HG03378 (cell line): ENCODE measurements around the gene CHRNB2.

Source experiments
- ATAC-seq: cut with Tn5 transposase; IDR thresholded peaks from one replicate; pipeline ENCODE4 v1.9.1; 2021; ENCODE audit warnings: mild to moderate bottlenecking, moderate library complexity; ENCODE audit not compliant: unreplicated experiment

CHRNB2 gene

DNA sequence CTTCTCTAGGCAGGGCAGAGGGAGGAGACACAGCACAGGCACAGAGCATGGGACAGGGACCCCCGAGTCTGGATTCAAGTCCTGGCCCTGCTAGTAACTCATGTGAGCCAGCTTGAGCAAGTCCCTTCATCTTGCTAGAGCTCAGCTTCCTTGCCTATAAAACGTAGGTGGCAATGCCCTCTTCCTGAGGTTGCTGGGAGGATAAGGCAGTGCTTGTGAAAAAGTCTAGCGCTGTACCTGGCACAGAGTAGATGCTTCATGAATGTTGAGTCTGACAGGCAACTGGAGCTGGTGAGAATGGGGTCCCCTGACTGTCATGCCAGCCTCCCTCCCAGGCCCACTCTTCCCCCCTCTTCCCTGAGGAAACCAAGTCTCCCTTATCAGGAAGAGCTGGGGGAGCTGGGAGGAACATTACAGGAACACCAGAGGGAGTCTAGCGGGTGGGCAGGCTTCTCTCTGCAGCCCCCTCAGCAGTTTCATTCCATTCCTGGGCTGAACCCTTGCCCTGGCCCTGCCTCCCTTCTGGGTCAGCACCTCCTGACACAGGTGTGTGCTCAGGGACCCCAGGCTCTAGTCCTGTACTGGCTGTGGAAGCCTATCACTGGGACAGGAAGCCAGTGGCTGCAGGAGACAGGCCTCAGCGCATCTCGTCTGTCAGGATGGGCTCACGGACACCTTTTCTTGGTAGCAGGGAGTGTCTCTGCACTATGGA is 9.9 kb downstream of the CHRNB2 start:
- ATAC-seq = no peak

DNA sequence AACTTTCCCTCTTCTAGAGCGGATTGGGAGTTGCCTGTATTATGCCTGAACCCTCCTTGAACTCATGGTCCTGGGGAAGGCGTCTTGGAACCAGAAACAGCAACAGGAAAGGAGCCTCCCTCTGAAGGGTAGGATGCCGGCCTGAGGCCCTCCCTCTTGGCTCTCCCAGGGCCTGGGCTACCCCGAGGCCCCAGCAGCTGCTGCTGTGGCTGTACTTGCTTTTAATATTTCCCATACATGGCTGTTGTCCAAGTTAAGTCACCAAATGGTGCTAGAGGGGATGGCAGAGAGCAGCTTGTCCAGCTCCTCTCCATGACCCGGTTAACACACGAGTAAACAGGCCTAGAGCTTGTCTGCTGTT is 10.5 kb downstream of the CHRNB2 start:
- no peak for ATAC-seq

DNA sequence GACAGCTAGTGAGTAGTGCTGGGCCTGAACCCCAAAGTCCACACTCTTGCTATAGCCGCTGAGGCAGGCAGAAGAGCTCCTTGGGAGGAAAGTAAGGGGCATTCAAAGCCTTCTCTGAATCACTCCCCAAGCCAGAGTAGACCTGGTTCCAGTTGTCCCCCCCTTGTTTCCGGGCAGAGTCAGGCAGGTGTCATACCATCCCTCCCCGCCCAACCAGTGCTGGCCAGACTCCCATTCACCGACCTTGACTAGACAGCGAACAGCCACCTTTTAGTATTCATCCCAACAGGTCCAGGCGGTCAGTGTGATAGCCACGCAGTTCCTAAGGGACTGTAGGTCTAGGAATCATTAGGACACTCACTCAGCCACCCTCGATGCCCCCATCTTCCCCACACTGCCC is 11.8 kb downstream of the CHRNB2 start:
- no peak for ATAC-seq

DNA sequence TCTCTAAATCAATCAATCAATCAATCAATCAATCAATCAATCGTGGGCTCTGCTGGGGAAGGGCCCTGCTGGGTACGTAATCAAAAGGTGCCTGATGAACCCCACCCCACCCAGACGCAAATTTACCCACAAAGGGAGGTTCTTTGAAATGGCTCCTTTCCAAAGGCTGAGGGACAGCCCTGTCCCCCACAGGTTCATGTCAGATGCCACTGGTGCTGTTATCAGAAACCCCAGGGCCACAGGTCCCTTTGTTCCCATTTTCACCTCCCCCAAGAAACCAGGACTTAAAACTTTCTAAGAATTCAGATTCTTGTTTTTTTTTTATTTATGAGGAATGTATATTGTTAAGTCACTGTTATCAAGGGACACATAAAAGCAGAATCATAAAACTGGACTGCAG is 14.2 kb downstream of the CHRNB2 start:
- no peak for ATAC-seq

DNA sequence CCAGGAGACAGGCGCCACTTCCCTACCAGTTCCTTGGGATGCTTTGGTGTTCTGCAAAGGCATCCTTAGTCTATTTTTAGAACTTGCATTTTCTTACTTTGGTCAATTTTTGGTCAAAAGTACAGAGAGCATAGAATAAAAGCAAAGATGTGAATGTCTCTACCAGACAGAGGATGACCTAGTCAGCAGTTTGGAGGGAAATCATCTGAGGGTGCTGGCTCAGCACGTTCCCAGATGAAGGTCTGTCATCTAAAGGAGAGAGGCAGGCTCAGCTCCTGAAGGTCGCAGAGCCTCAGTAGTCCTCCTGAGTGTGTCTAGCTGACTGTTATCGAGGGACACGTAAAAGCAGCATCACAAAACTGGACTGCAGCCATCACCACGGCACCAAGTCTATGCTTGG is 15.3 kb downstream of the CHRNB2 start:
- no peak for ATAC-seq

DNA sequence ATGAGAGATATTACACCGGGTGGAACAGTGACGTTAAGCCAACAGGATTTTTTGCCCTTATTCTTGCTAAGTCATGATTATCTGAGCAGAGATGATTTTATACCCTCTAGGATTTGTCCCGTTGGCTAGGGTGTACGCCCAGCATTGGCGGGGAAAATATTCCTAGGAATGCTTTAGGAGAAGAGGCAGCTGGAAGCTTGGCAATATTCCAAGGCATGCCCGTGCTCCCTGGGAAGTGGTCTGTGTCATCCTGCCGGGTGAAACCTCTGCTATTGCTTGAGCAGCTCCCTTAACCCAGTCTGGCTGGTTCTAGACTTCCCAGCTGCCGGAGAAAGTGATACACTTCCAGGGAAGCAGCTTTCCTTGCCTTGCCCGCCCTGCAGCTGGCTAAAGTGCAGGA is 16.2 kb downstream of the CHRNB2 start:
- ATAC-seq = no peak

DNA sequence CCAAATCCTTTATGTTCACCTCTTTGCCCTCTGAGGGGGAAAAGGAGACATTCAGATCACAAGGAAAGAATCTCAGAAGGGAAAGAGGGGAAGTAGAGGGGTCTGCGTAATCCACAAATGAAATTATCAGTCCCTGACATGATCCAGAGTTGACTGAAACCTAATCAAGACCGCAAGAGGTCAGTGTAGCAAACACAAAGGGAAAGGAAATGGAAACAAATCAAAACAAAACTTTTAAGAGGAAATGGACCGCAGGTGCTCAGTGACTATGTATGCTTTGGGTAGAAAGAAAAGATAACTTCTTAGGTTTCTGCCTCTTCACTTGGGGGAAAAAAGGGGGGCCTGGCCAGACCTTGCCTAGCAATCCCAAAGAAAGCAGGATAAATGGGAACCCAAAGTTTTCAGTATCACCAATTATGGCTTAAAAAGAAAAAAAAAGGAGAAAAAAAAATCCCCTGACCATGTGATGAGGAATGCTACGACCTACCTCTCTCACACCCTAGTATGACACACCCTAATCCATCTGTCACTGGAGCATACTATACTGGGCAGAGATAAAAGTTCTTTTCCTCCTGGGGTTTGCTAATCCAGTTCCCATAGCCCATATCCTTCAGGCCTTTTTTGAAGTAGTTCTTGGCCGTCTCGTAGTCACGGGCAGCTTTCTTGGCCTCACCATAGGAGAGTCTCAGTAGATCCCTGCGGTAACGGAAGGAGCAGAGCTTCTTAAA is 16.9 kb downstream of the CHRNB2 start:
- no peak for ATAC-seq

DNA sequence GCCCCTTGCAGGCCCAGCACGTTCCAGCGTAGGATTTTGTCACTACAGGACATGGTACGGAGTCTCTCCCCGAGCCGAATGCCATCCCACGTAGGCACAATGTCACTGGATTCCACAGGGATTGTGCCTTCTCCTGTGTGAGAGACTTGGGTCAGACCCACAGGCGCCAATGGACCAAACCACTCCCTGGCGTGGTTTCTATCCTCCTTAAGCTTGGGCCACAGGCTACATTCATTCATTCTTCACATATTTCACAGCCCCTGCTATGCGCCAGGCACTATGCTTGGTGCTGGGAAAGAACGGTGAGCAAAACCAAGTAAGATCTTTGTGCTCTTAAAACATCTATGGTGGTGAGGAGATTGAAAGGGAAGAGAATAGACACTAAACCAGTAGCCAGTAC is 18.7 kb downstream of the CHRNB2 start:
- no peak for ATAC-seq

DNA sequence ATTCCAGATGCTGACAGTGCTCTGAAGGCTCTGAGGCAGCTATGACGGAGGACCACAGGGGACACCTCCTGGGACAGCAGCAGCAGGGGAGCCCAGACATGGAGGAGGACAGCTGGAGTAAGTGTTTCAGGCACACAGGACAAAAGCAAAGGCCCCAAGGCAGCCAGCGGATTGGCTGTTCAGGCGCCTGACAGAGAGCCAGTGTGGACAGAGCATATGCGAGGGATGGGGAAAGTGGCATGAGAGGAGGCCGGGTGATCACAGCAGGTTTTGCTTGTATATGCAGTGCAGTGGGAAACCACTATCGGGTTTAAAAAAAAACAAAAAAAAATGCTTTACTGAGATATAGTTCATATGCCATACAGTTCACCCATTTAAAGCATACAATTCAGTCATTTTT is 19.1 kb downstream of the CHRNB2 start:
- ATAC-seq = no peak

DNA sequence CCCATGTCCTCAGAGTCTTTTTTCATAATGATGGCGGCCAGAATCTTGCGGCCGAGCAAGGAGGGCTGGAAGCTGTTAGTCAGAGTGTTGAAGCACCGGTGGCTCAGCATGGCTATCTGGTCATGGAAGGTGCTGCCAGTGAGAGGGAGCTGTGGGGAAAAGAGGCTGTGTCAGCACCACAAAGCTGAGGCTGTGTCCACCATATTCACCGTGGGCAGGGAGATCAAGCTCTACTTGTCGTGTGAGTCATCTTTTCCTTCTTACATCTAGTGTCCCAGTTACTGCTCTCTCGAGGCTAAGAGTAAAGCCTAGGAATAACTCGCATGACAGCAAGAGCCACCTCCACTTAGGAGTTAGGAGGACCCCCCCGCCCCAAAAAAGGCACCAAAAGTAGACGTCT is 22.2 kb downstream of the CHRNB2 start:
- no peak for ATAC-seq

DNA sequence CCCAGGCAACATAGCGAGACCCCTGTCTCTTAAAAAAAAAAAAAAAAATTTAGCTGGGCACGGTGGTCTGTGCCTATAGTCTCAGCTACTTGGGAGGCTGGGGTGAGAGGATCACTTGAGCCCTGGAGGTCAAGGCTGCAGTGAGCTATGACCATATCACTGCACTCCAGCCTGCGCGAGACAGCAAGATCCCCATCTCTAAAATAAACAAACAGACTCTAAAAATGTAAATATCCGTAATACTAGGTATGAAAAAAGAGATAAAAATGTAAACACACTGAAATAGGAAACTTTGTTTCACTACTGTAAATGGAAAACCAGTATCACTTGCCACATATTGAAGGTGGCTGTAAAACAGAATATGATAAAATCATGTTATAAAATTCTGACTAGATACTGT is 23.2 kb downstream of the CHRNB2 start:
- ATAC-seq = no peak

DNA sequence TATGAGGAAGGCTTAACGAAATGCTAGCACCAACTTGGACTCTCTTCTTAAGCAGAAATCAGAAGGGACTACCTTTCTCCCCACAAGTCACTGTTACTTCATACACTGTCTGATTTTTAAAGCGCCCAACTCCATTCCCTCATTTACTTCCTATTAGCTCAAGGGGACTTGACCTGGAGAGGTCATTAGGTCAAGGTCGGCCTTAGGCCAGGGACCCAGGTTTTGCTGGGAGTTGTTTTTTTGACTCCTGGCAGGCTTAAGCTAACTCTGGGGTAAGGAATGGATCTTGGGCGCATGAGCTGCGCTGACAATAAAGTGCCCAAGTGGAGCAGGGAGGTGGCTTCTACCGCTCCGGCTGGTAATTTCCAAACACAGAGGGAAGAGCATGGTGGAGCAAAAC is 23.6 kb downstream of the CHRNB2 start:
- no peak for ATAC-seq

DNA sequence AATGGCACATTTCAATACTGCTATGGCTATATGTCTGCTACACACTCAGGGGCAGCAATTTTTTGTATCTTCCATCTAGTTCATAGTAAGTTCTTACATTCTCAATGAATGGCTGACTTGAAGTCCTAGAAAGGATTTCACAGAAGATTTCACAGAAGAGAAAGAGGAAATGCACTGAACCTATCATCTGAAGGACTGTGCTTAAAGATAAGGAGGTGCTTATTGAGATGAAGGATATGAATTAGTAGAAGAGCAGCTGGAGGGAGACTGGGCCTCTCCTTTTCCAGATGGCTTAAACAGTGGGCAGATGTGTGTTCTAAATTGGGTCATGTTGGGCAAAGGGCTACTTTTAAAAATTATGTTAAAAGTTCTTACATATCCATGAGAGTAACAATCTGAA is 25.8 kb downstream of the CHRNB2 start:
- ATAC-seq = no peak

DNA sequence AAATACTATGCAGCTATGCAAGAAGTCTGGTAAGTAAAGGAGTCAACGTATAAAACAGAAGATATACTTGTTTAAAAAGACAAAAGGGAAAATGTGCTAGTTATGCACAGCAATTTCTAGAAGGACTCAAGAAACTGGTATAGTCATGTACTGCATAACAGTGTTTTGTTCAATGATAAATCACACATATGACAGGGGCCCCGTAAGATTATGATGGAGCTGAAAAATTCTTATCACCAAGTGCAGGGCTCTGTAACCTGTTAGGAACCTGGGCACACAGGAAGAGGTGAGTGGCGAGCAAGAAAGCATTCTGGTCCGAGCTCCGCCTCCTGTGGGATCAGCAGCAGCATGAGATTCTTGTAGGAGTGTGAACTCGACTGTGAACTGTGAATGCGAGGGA is 27.2 kb downstream of the CHRNB2 start:
- ATAC-seq = no peak

DNA sequence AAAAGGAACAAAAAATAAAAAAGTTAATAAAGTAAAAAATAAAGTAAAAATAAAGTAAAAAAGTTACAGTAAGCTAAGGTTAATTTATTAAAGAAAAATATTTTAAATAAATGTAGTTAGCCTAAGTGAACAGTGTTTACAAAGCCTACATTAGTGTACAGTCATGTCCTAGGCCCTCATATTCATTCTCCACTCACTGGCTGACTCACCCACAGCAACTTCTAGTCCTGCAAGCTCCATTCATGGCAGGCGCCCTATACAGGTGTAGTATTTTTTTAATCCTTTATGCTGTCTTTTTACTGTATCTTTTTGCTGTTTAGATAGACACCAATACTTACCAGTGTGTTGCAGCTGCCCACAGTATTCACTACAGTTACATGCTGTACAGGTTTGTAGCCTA is 28.0 kb downstream of the CHRNB2 start:
- ATAC-seq = no peak

DNA sequence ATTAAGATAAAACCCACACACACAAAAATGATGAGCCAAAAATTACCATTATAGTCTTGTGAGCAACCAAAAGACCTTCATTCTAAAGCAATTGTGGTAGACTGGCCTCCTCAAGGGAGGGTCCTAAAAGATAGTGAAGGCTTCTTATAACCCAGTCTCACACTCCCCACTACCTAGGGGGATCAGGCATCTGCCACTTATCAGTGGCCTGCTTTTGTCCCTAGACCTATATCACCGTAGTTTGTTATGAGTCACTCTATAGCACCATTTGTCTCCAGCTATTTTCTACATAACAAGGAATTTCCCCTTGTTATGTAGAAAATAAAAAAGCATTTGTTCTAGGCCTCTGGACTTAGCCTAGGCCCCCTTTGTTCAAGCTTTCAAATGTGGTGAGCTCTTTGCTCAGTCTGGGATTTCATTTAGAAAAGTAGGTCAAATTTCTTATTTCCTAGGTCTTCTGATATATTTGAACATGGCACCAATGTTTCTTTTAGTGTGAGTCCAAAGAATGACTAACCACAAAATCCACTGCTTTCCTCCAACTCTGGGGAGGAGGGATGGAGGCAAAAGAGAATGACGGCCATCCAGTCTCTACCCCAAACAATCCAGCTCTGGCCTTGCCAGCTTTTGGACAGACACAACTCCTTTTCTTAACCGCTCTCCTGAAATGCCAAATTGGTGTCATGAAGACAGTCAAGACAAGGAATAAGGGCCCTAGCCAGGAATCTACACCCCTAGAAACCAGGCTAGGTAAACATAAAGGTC is 31.5 kb downstream of the CHRNB2 start:
- ATAC-seq = no peak

DNA sequence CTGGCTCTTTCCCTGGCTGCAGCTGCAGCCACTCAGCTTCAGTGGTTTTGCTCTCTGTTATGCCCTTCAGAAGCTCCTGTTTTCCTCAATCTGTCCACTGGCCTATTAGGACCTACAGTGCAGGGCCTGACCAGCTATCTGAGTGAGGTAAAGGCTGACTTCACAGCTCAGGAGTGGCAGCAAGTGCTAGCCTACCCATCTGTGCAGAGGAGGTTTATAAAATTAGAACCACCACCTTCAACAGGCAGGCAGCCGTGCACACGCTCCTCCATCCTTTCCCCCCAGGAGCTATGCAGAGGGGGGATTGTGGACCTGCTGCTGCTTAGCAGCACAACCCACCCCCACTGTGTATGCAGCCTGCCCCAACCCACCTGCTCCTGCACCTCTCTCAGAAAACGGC is 32.1 kb downstream of the CHRNB2 start:
- no peak for ATAC-seq

DNA sequence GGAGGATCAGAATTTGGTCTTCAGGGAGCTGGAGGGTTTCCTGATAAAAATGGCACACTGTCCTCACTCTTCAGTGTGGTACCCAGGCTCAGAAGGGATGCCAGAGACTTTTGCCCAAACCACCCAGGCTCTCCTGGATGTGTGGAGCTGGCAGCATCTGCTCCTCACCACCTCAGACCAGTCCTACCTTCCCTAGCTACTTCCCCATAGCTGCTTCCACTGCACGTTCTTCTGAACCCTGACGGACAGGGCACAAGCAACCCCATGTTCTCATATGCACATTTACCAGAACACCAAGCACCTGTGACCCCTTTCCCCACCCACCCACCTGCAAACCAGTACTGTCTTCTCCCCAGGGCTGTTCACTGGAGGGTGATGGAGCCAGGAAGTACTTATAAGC is 35.7 kb downstream of the CHRNB2 start:
- no peak for ATAC-seq

DNA sequence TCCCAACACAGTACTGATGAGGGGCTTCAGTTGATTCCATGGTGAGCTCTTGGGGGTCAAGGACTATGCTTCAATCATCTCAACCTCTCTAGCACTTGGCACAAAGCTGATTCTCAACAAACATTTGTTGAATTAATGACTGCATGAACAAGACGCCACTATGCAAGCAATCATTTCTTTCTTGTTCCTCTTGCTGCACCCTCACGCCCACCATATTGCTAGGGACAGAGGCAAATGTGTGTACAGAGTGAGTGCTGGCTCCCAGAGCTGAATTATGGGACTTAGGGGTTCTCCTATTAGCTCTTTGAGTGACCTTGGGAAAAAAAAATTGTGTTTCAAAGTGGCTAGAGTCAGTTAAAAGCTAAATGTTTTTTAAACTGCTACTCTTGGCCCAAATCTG is 38.0 kb downstream of the CHRNB2 start:
- no peak for ATAC-seq

DNA sequence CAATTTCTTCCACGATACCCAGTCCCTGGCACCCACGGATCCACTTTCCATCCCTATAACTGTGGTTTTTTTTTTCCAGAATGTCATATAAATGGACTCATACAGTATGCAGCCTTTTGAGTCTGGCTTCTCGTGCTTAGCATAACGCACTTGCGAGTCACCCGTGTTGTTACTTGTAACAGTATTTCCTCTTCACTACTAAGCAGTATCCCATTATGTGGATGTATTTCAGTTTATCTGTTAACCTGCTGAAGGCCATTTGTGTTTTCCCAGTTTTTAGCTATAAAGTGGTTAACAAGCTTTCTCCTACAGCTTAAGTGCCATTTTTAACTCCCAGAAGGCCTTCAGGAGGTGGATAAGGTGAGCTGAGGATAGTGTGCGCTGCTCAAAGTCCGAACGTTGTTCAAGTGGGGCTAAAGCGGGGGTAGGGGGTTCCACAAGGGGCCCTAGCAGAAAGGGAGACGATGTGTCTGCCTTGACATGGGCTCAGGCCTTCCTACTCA is 39.6 kb downstream of the CHRNB2 start:
- ATAC-seq = no peak

DNA sequence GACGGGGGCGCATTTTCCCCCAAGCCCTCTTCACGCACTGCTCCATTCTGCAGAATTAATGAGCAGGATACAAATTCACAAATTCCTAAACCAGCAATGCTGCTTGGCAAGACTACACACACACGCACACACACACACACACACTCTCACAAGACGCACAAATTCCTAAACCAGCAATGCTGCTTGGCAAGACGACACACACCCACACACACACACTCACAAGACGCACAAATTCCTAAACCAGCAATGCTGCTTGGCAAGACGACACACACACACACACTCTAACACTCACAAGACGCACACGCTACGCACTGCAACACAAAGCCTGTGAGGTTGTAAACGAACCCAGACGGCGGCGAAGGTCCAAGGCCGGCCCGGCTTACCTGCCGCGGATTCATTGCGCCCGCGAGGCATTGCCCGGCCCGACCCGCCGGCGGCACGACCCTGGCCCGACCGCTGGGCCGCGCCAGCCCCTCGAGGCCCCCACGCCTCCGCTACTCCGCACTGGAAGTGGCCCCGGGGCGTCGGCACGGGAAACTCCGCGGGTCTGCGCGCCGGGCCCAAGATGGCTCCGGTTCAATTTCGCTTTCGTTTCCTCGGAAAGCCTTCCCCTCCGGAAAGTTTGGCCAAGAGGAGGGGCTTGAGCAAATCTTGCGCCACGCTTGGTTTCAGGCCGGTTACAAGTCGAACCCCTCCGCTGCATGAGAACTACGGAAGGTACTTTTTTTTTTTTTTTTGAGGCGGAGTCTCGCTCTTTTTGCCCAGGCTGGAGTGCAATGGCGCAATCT is 40.2 kb downstream of the CHRNB2 start, which contains the start of gene ADAR:
Gene ADAR (minus strand): TSS at position 578 of the 788 bp plus-strand sequence. CDS start 180 bp downstream, at position 398.
- peak; percentile 57 for ATAC-seq
